ENCODE measurements around the gene RAB36.

DNA sequence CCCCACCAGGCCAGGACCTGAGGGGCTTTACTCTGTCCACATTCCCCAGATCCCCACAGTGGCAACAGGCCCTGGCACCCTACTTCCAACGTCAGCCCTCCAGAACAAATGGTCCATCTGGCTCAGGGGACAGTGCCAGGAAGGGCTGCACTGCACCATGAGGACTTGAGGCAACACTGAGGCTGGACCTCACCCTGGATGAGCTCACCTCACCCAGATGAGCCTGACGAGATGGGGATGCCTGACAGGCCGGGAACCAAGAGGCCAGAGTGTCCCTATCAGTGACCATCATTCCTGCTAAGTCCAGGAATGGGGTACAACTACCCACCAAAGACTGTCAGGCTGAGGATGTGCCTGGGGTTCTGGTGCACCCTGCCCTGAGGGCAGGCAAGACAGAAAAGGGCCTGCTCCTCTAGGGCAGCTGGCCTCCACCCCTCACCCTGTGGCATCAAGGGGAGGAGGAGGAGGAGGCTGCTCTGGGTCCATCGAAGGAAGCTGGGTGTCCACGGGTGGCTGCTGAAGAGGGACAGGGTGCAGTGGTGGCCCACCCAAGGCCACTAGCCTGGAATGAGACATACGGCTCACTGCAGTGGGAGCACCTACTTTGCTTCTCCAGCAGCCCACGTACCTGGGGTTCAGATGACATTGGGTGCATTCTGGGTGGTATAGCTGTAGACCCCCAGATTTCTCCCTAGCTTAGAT lies 18.1 kb upstream of the RAB36 start:
- TF ChIP-seq ZNF217 (CRISPR knock-in tag; IDR thresholded peaks at IDR 0.05) (no peak), HMG20A (CRISPR knock-in tag; conservative IDR thresholded peaks at IDR 0.05) (no peak), BHLHE40 (IDR thresholded peaks at IDR 0.05; ENCODE audit: low read length) (no peak), TRIM28 (IDR thresholded peaks at IDR 0.05) (no peak), TEAD2 (tag; IDR thresholded peaks at IDR 0.05) (no peak), ZNF589 (CRISPR knock-in tag; IDR thresholded peaks at IDR 0.05; ENCODE audit: low read depth) (no peak), ZNF140 (CRISPR knock-in tag; IDR thresholded peaks at IDR 0.05) (no peak), SMARCA5 (IDR thresholded peaks at IDR 0.05) (no peak), SP1 (CRISPR knock-in tag; IDR thresholded peaks at IDR 0.05) (no peak)
- TF ChIP-seq, protein P1, sequence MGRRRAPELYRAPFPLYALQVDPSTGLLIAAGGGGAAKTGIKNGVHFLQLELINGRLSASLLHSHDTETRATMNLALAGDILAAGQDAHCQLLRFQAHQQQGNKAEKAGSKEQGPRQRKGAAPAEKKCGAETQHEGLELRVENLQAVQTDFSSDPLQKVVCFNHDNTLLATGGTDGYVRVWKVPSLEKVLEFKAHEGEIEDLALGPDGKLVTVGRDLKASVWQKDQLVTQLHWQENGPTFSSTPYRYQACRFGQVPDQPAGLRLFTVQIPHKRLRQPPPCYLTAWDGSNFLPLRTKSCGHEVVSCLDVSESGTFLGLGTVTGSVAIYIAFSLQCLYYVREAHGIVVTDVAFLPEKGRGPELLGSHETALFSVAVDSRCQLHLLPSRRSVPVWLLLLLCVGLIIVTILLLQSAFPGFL (CRISPR knock-in tag; IDR thresholded peaks at IDR 0.05), result no peak
- TF ChIP-seq, protein P2, sequence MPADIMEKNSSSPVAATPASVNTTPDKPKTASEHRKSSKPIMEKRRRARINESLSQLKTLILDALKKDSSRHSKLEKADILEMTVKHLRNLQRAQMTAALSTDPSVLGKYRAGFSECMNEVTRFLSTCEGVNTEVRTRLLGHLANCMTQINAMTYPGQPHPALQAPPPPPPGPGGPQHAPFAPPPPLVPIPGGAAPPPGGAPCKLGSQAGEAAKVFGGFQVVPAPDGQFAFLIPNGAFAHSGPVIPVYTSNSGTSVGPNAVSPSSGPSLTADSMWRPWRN (IDR thresholded peaks at IDR 0.05; ENCODE audit: low read depth), result no peak
- TF ChIP-seq, protein P3, sequence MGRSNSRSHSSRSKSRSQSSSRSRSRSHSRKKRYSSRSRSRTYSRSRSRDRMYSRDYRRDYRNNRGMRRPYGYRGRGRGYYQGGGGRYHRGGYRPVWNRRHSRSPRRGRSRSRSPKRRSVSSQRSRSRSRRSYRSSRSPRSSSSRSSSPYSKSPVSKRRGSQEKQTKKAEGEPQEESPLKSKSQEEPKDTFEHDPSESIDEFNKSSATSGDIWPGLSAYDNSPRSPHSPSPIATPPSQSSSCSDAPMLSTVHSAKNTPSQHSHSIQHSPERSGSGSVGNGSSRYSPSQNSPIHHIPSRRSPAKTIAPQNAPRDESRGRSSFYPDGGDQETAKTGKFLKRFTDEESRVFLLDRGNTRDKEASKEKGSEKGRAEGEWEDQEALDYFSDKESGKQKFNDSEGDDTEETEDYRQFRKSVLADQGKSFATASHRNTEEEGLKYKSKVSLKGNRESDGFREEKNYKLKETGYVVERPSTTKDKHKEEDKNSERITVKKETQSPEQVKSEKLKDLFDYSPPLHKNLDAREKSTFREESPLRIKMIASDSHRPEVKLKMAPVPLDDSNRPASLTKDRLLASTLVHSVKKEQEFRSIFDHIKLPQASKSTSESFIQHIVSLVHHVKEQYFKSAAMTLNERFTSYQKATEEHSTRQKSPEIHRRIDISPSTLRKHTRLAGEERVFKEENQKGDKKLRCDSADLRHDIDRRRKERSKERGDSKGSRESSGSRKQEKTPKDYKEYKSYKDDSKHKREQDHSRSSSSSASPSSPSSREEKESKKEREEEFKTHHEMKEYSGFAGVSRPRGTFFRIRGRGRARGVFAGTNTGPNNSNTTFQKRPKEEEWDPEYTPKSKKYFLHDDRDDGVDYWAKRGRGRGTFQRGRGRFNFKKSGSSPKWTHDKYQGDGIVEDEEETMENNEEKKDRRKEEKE (IDR thresholded peaks at IDR 0.05; ENCODE audit: borderline replicate concordance in 1 of 2, control insufficient read depth in 1 of 2, low read depth in 2 of 2, low read length in 1 of 2), result no peak
- TF ChIP-seq, protein P4, sequence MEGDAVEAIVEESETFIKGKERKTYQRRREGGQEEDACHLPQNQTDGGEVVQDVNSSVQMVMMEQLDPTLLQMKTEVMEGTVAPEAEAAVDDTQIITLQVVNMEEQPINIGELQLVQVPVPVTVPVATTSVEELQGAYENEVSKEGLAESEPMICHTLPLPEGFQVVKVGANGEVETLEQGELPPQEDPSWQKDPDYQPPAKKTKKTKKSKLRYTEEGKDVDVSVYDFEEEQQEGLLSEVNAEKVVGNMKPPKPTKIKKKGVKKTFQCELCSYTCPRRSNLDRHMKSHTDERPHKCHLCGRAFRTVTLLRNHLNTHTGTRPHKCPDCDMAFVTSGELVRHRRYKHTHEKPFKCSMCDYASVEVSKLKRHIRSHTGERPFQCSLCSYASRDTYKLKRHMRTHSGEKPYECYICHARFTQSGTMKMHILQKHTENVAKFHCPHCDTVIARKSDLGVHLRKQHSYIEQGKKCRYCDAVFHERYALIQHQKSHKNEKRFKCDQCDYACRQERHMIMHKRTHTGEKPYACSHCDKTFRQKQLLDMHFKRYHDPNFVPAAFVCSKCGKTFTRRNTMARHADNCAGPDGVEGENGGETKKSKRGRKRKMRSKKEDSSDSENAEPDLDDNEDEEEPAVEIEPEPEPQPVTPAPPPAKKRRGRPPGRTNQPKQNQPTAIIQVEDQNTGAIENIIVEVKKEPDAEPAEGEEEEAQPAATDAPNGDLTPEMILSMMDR (IDR thresholded peaks at IDR 0.05 in 2 of 3, conservative IDR thresholded peaks at IDR 0.05 in 1 of 3; ENCODE audit: insufficient read depth in 2 of 3, low read depth in 1 of 3, low read length in 3 of 3), result no peak
- TF ChIP-seq, protein P5, sequence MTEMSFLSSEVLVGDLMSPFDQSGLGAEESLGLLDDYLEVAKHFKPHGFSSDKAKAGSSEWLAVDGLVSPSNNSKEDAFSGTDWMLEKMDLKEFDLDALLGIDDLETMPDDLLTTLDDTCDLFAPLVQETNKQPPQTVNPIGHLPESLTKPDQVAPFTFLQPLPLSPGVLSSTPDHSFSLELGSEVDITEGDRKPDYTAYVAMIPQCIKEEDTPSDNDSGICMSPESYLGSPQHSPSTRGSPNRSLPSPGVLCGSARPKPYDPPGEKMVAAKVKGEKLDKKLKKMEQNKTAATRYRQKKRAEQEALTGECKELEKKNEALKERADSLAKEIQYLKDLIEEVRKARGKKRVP (CRISPR knock-in tag; IDR thresholded peaks at IDR 0.05), result no peak

All from K562 (cell line).